ENCODE measurements around the gene IL1RAPL1. TPM values are rescaled to one million over a fixed set of nuclear protein-coding genes. Genes with fewer than 3 reads are reported as not detected.

The IL1RAPL1 gene
- total RNA-seq, 2 experiments from 2014 or later, result not detected

DNA sequence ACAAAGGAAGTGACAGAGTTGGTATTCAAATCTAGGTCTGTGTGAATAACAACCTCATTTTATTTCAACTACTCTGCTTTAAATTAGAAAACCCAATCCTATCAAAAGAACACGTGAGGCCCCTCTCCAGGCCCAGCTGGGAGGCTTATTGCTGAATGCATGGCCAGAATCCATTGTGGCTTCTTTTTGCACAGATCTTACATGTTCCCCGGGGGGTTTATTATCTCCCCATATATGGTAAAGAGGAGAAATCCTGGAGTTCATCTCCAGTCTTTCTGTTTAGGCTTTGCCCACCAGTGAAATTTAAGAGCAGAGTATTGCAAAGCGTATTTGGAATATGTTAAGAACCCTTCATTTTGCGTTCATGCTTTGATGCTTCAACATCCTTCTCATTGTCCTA is 655.6 kb downstream of the IL1RAPL1 start:
- no peak overlapping the region for H3K4me3 Mint-ChIP-seq
- CTCF ChIA-PET, result no interaction called here
- Histone ChIP-seq H3K9me3 (ENCODE audit: control insufficient read depth in 1 of 2, insufficient read depth in 1 of 2, low read length in 2 of 2) (no peaks in the 10 kb centered on the region), H3K36me3 (ENCODE audit: insufficient read depth, low read length) (no peaks in the 10 kb centered on the region), H3K27ac (ENCODE audit: low read depth in 1 of 2, low read length in 2 of 2) (no peak overlapping the region), H3K4me3 (ENCODE audit: low read length) (no peak overlapping the region), H3K4me1 (ENCODE audit: insufficient read depth, low read length) (no peaks in the 10 kb centered on the region), H3K27me3 (ENCODE audit: control insufficient read depth in 1 of 2, insufficient read depth in 2 of 2, low read length in 2 of 2) (no peaks in the 10 kb centered on the region)
- TF ChIP-seq, protein P1, sequence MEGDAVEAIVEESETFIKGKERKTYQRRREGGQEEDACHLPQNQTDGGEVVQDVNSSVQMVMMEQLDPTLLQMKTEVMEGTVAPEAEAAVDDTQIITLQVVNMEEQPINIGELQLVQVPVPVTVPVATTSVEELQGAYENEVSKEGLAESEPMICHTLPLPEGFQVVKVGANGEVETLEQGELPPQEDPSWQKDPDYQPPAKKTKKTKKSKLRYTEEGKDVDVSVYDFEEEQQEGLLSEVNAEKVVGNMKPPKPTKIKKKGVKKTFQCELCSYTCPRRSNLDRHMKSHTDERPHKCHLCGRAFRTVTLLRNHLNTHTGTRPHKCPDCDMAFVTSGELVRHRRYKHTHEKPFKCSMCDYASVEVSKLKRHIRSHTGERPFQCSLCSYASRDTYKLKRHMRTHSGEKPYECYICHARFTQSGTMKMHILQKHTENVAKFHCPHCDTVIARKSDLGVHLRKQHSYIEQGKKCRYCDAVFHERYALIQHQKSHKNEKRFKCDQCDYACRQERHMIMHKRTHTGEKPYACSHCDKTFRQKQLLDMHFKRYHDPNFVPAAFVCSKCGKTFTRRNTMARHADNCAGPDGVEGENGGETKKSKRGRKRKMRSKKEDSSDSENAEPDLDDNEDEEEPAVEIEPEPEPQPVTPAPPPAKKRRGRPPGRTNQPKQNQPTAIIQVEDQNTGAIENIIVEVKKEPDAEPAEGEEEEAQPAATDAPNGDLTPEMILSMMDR (IDR thresholded peaks at IDR 0.05), result no peak
- ATAC-seq (ENCODE audit: poor library complexity) (no peak), DNase-seq (no peak)
- no peak overlapping the region for H3K27ac Mint-ChIP-seq
- POLR2A ChIA-PET, result no interaction called here
- no peaks in the 10 kb centered on the region for H3K36me3 Mint-ChIP-seq (ENCODE audit: low read depth)
- no peaks in the 10 kb centered on the region for H3K4me1 Mint-ChIP-seq (ENCODE audit: low read depth)
- peaks cover 2% of the 10 kb centered on the region for H3K9me3 Mint-ChIP-seq
- no peaks in the 10 kb centered on the region for H3K27me3 Mint-ChIP-seq
- intact Hi-C loops (cut with DNase I, micrococcal nuclease), result no loop called here

DNA sequence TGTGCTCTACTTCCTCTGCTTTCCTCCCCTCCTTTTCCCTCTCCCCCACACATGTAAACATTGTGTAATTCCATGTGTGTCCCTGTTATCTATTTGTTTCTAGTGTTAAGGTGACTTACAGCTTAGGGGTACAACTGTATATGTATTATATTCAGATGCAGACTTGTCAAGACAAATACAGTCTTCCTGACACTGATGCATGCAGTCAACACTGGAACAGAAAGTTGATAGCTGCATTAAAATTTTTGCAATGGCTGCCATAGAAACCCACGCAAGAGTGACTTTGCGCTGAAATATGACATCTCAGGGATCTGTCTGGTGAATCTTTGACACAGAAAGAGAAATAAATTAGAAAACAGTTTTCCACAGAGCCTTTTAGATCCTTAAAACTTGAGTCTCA is 656.7 kb downstream of the IL1RAPL1 start:
- H3K9me3 Mint-ChIP-seq, result peaks cover 2% of the 10 kb centered on the region
- intact Hi-C loops (cut with DNase I, micrococcal nuclease), result no loop called here
- H3K4me1 Mint-ChIP-seq (ENCODE audit: low read depth), result no peaks in the 10 kb centered on the region
- no peaks in the 10 kb centered on the region for H3K36me3 ChIP-seq (ENCODE audit: insufficient read depth, low read length)
- no peaks in the 10 kb centered on the region for H3K4me1 ChIP-seq (ENCODE audit: insufficient read depth, low read length)
- no peaks in the 10 kb centered on the region for H3K27me3 ChIP-seq (ENCODE audit: control insufficient read depth in 1 of 2, insufficient read depth in 2 of 2, low read length in 2 of 2)
- no peak overlapping the region for H3K4me3 Mint-ChIP-seq
- no peak for ATAC-seq (ENCODE audit: poor library complexity)
- TF ChIP-seq, protein P1 (IDR thresholded peaks at IDR 0.05), result no peak
- no peaks in the 10 kb centered on the region for H3K27me3 Mint-ChIP-seq
- POLR2A ChIA-PET, result no interaction called here
- no peak overlapping the region for H3K27ac ChIP-seq (ENCODE audit: low read depth in 1 of 2, low read length in 2 of 2)
- no peaks in the 10 kb centered on the region for H3K36me3 Mint-ChIP-seq (ENCODE audit: low read depth)
- CTCF ChIA-PET, result no interaction called here
- no peak overlapping the region for H3K27ac Mint-ChIP-seq
- no peak overlapping the region for H3K4me3 ChIP-seq (ENCODE audit: low read length)
- no peak for DNase-seq
- H3K9me3 ChIP-seq (ENCODE audit: control insufficient read depth in 1 of 2, insufficient read depth in 1 of 2, low read length in 2 of 2), result no peaks in the 10 kb centered on the region

DNA sequence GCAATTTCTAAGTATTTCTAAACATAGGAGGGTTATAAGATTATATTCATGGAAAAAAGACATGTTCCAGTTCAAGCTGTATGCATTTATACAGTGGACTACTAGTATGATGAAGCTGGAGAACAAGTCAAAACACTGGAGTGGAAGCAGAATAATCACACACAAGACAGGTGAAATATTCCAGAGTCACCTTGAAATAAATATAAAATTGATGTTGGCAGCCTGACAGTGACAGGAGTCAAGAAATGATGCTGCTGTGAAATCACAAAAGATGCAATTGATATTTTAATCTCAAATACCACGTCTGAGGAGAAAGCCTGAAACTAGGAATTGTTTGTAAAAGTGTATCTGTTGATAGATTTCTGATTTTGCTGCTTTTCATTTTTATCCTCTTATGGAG is 667.3 kb downstream of the IL1RAPL1 start:
- TF ChIP-seq, protein P1 (IDR thresholded peaks at IDR 0.05), result no peak
- DNase-seq (no peak), ATAC-seq (ENCODE audit: poor library complexity) (no peak)
- H3K27me3 Mint-ChIP-seq, result no peaks in the 10 kb centered on the region
- Histone ChIP-seq H3K27me3 (ENCODE audit: control insufficient read depth in 1 of 2, insufficient read depth in 2 of 2, low read length in 2 of 2) (no peaks in the 10 kb centered on the region), H3K4me3 (ENCODE audit: low read length) (no peak overlapping the region), H3K36me3 (ENCODE audit: insufficient read depth, low read length) (no peaks in the 10 kb centered on the region), H3K9me3 (ENCODE audit: control insufficient read depth in 1 of 2, insufficient read depth in 1 of 2, low read length in 2 of 2) (no peaks in the 10 kb centered on the region), H3K27ac (ENCODE audit: low read depth in 1 of 2, low read length in 2 of 2) (no peak overlapping the region), H3K4me1 (ENCODE audit: insufficient read depth, low read length) (no peaks in the 10 kb centered on the region)
- H3K36me3 Mint-ChIP-seq (ENCODE audit: low read depth), result no peaks in the 10 kb centered on the region
- intact Hi-C loops (cut with DNase I, micrococcal nuclease), result no loop called here
- H3K27ac Mint-ChIP-seq, result no peak overlapping the region
- POLR2A ChIA-PET, result no interaction called here
- H3K9me3 Mint-ChIP-seq, result peaks cover 3% of the 10 kb centered on the region
- CTCF ChIA-PET, result no interaction called here
- H3K4me3 Mint-ChIP-seq, result no peak overlapping the region
- no peaks in the 10 kb centered on the region for H3K4me1 Mint-ChIP-seq (ENCODE audit: low read depth)

Measured in CD4-positive, alpha-beta T cell (primary cell).